GM18867 (cell line): Measurements from ENCODE around the gene MLLT3.

Experiments
- ATAC-seq: cut with Tn5 transposase; IDR thresholded peaks from one replicate; pipeline ENCODE4 v1.9.1; 2021; ENCODE audit warnings: mild to moderate bottlenecking, moderate library complexity; ENCODE audit not compliant: unreplicated experiment

The MLLT3 gene

GRCh38 chr9:20480249-20480648, 142.1 kb downstream of the MLLT3 start:
- no peak for ATAC-seq

- peak; percentile 82 for ATAC-seq
Observed at GRCh38 chr9:20479419-20480155, 142.7 kb downstream of the MLLT3 start.

- no peak for ATAC-seq
Observed at GRCh38 chr9:20478786-20479185, 143.5 kb downstream of the MLLT3 start.

GRCh38 chr9:20477940-20478620, 144.2 kb downstream of the MLLT3 start:
- ATAC-seq, result peak; percentile 60

GRCh38 chr9:20476912-20477521, 145.3 kb downstream of the MLLT3 start:
- no peak for ATAC-seq

- ATAC-seq, result no peak
Observed at GRCh38 chr9:20474496-20474895, 147.8 kb downstream of the MLLT3 start.

- ATAC-seq, result no peak
Observed at GRCh38 chr9:20473515-20474013, 148.7 kb downstream of the MLLT3 start.

GRCh38 chr9:20472342-20473045, 149.8 kb downstream of the MLLT3 start:
- ATAC-seq, result no peak

- ATAC-seq, result no peak
Observed at GRCh38 chr9:20466328-20467008, 155.8 kb downstream of the MLLT3 start.

GRCh38 chr9:20464242-20464641, 158.1 kb downstream of the MLLT3 start:
- ATAC-seq, result no peak

GRCh38 chr9:20463823-20464222, 158.5 kb downstream of the MLLT3 start:
- no peak for ATAC-seq

- ATAC-seq, result no peak
Observed at GRCh38 chr9:20462410-20462809, 159.9 kb downstream of the MLLT3 start.

- ATAC-seq, result no peak
Observed at GRCh38 chr9:20447291-20447690, 175.0 kb downstream of the MLLT3 start.

- ATAC-seq, result no peak
Observed at GRCh38 chr9:20446248-20446647, 176.1 kb downstream of the MLLT3 start.

- no peak for ATAC-seq
Observed at GRCh38 chr9:20442461-20443319, 179.6 kb downstream of the MLLT3 start.

- ATAC-seq, result no peak
Observed at GRCh38 chr9:20441711-20442423, 180.4 kb downstream of the MLLT3 start.

GRCh38 chr9:20441166-20441565, 181.1 kb downstream of the MLLT3 start:
- ATAC-seq, result no peak

GRCh38 chr9:20437476-20437875, 184.8 kb downstream of the MLLT3 start:
- ATAC-seq, result no peak
